Gastrocnemius medialis (tissue), 4 donors: ENCODE results near the gene CRTAC1.

ENCODE experiments used
- CTCF ChIP-seq, 5 experiments: fragments of 450-650 bp in 3 of 5; fragments of 200-600 bp in 2 of 5; sonication (generic) in 2 of 5; IDR thresholded peaks in 4 of 5; conservative IDR thresholded peaks in 1 of 5; 1 replicate in 4 of 5; 2 replicates in 1 of 5; pipeline ENCODE4 v1.5.1; 2016 to 2019; ENCODE audit warnings: antibody characterized with exemption in 5 of 5, mild to moderate bottlenecking in 3 of 5, moderate library complexity in 3 of 5
- POLR2A ChIP-seq, 2 donors: fragments of 450-650 bp; IDR thresholded peaks; one replicate each; pipeline ENCODE4 v1.6.1; 2017; ENCODE audit warnings: antibody characterized with exemption in 2 of 2, mild to moderate bottlenecking in 2 of 2, moderate library complexity in 2 of 2

- TF ChIP-seq CTCF (IDR thresholded peaks at IDR 0.05 in 4 of 5, conservative IDR thresholded peaks at IDR 0.05 in 1 of 5) (no peak), POLR2A (IDR thresholded peaks at IDR 0.05) (no peak)
Observed at GRCh38 chr10:97948822-97949221, 81.6 kb downstream of the CRTAC1 start.
